Measurements from ENCODE around the gene CTNNA2.

The CTNNA2 gene

GRCh38 chr2:80322311-80322920 is 809.6 kb downstream of the CTNNA2 start:
- DNase-seq (ENCODE audit: low read depth) = no peak
- H3K4me3 ChIP-seq (ENCODE audit: control insufficient read depth, low read depth, low read length) = no peak overlapping the region
- TF ChIP-seq, protein P1, sequence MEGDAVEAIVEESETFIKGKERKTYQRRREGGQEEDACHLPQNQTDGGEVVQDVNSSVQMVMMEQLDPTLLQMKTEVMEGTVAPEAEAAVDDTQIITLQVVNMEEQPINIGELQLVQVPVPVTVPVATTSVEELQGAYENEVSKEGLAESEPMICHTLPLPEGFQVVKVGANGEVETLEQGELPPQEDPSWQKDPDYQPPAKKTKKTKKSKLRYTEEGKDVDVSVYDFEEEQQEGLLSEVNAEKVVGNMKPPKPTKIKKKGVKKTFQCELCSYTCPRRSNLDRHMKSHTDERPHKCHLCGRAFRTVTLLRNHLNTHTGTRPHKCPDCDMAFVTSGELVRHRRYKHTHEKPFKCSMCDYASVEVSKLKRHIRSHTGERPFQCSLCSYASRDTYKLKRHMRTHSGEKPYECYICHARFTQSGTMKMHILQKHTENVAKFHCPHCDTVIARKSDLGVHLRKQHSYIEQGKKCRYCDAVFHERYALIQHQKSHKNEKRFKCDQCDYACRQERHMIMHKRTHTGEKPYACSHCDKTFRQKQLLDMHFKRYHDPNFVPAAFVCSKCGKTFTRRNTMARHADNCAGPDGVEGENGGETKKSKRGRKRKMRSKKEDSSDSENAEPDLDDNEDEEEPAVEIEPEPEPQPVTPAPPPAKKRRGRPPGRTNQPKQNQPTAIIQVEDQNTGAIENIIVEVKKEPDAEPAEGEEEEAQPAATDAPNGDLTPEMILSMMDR (IDR thresholded peaks at IDR 0.05; ENCODE audit: control insufficient read depth, insufficient read depth, low read depth, low read length, missing control alignments) = no peak

DNA sequence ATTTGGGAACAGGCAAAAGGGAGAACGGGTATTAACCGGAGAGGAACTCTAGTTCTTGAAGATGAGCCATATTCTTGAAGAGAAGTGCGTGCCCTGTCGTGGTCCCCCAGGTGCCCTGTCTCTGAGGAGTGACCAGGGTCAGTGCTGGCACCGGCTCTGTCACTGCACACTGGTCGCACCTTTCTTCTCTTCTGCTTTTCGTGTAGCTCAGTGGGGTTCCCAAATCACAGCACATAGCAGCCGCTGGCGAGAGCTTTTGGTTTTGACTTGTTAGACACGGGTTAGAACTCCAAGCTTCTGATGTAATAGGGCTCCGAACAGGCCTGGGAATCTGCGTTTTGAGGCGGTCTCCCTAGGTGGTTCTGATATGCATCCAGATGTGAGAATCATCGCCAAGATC is 810.1 kb downstream of the CTNNA2 start:
- DNase-seq (ENCODE audit: low read depth) = no peak
- TF ChIP-seq, protein P1 (IDR thresholded peaks at IDR 0.05; ENCODE audit: control insufficient read depth, insufficient read depth, low read depth, low read length, missing control alignments) = no peak
- H3K4me3 ChIP-seq (ENCODE audit: control insufficient read depth, low read depth, low read length) = no peak overlapping the region

DNA sequence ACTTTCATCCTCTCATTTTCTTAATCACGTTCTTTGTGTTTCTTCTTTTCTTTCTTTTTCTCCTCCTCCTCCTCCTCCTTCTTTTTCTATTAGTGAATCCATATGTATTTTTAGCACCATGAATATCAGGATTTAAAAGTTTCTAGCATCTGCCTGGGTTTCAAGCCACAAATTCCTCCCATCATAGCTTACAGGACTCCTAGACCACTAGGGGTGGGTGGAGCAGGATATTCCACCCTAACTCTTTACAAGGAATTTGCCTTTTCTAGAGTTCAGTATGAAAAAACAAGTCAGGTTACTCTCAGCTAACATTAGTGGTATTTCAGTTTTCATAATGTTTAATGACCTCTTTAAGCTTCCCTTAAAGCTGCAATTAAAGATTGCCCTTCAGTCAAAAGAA is 810.8 kb downstream of the CTNNA2 start:
- no peak overlapping the region for H3K4me3 ChIP-seq (ENCODE audit: control insufficient read depth, low read depth, low read length)
- no peak for DNase-seq (ENCODE audit: low read depth)
- TF ChIP-seq, protein P1 (IDR thresholded peaks at IDR 0.05; ENCODE audit: control insufficient read depth, insufficient read depth, low read depth, low read length, missing control alignments) = no peak

DNA sequence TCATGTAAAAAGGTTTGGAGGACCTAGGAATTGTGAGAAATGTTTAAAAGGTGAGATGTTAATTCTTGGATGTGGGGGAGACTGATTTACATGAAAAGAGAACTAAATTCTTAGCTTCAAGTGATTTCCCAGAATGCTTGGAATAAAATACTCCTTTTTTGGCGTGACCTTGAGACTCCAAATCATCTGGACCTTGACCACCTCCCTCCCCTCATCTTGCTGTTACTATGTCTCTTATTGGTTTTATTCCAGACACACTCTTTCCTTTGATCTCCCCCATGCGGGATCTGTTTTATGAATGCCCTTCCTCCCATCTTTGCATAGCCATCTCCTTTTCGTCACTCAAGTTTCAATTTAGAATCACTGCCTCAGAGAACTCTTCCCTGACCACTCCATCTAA is 811.7 kb downstream of the CTNNA2 start:
- H3K4me3 ChIP-seq (ENCODE audit: control insufficient read depth, low read depth, low read length) = no peak overlapping the region
- TF ChIP-seq, protein P1 (IDR thresholded peaks at IDR 0.05; ENCODE audit: control insufficient read depth, insufficient read depth, low read depth, low read length, missing control alignments) = no peak
- DNase-seq (ENCODE audit: low read depth) = no peak

DNA sequence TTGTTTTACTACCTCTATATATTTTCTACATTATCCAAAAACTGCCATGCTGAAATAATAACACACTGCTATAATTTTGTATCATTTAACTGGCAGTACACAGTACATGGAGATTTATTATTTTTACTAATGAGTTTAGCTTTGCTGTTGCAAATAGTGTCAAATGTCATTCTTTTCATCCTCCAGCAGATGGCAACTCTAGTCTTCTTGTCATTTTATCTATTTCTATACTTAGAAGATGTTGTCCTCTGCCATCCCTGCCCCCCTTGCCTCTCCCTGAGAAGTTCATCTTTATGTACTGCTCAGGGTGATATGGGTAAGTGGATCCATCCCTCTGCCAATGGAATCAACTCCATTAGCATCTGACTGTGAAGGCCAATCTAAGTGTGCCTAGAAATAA is 813.4 kb downstream of the CTNNA2 start:
- TF ChIP-seq, protein P1 (IDR thresholded peaks at IDR 0.05; ENCODE audit: control insufficient read depth, insufficient read depth, low read depth, low read length, missing control alignments) = peak; percentile 24
- no peak for DNase-seq (ENCODE audit: low read depth)
- no peak overlapping the region for H3K4me3 ChIP-seq (ENCODE audit: control insufficient read depth, low read depth, low read length)

- H3K4me3 ChIP-seq (ENCODE audit: control insufficient read depth, low read depth, low read length) = no peak overlapping the region
- no peak for DNase-seq (ENCODE audit: low read depth)
- TF ChIP-seq, protein P1 (IDR thresholded peaks at IDR 0.05; ENCODE audit: control insufficient read depth, insufficient read depth, low read depth, low read length, missing control alignments) = no peak
These were observed 814.0 kb downstream of the CTNNA2 start for GRCh38 chr2:80326861-80327260.
